ENCODE results near the gene GPRC5B.

GRCh38 chr16:19850131-19850817 is 34.4 kb downstream of the GPRC5B start:
- TF ChIP-seq EZH2 (IDR thresholded peaks at IDR 0.05; ENCODE audit: borderline replicate concordance, low read depth, low read length, severe bottlenecking) (no peak), POLR2AphosphoS5 (IDR thresholded peaks at IDR 0.05; ENCODE audit: insufficient read depth, low read depth, low read length) (no peak), POLR2A (IDR thresholded peaks at IDR 0.05; ENCODE audit: low read depth, low read length) (no peak), MAX (IDR thresholded peaks at IDR 0.05; ENCODE audit: insufficient read depth, insufficient read length) (no peak), MYC (IDR thresholded peaks at IDR 0.05; ENCODE audit: low read depth, low read length) (no peak), JUN (IDR thresholded peaks at IDR 0.05; ENCODE audit: borderline replicate concordance, insufficient read depth, insufficient read length, low read depth) (no peak)
- TF ChIP-seq, protein P1, sequence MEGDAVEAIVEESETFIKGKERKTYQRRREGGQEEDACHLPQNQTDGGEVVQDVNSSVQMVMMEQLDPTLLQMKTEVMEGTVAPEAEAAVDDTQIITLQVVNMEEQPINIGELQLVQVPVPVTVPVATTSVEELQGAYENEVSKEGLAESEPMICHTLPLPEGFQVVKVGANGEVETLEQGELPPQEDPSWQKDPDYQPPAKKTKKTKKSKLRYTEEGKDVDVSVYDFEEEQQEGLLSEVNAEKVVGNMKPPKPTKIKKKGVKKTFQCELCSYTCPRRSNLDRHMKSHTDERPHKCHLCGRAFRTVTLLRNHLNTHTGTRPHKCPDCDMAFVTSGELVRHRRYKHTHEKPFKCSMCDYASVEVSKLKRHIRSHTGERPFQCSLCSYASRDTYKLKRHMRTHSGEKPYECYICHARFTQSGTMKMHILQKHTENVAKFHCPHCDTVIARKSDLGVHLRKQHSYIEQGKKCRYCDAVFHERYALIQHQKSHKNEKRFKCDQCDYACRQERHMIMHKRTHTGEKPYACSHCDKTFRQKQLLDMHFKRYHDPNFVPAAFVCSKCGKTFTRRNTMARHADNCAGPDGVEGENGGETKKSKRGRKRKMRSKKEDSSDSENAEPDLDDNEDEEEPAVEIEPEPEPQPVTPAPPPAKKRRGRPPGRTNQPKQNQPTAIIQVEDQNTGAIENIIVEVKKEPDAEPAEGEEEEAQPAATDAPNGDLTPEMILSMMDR (IDR thresholded peaks at IDR 0.05; ENCODE audit: extremely low read depth in 1 of 2, insufficient read depth in 1 of 2, low read depth in 1 of 2, low read length in 2 of 2): no peak

All from endothelial cell of umbilical vein (primary cell).